ENCODE data around the gene GLTPD2.

DNA sequence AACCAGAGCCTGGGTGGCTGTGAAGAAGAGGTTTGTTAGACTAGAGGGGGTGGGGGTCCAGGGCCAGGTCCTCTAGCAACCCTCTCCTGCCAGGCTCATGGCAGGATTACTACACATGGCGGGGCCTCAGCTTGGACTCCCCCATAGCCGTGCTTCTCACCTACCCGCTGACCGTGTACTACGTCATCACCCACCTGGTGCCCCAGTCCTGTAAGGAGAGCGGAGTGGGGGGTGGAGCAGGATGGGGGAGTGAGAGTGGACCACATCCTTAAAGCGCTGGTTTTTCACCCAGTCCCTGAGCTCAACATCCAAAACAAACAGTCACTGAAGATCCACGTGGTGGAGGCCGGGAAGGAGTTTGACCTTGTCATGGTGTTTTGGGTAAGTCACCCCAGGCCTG is 44.9 kb upstream of the GLTPD2 start:
- TF ChIP-seq, protein P1, sequence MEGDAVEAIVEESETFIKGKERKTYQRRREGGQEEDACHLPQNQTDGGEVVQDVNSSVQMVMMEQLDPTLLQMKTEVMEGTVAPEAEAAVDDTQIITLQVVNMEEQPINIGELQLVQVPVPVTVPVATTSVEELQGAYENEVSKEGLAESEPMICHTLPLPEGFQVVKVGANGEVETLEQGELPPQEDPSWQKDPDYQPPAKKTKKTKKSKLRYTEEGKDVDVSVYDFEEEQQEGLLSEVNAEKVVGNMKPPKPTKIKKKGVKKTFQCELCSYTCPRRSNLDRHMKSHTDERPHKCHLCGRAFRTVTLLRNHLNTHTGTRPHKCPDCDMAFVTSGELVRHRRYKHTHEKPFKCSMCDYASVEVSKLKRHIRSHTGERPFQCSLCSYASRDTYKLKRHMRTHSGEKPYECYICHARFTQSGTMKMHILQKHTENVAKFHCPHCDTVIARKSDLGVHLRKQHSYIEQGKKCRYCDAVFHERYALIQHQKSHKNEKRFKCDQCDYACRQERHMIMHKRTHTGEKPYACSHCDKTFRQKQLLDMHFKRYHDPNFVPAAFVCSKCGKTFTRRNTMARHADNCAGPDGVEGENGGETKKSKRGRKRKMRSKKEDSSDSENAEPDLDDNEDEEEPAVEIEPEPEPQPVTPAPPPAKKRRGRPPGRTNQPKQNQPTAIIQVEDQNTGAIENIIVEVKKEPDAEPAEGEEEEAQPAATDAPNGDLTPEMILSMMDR (IDR thresholded peaks at IDR 0.05) = no peak
- no peak for TF ChIP-seq POLR2A (IDR thresholded peaks at IDR 0.05)
- no peak for TF ChIP-seq POLR2AphosphoS5 (IDR thresholded peaks at IDR 0.05)
